Panc1 (cell line): Measurements from ENCODE around the gene FANCI. TPM values are rescaled to one million over a fixed set of nuclear protein-coding genes. Genes with fewer than 3 reads are reported as not detected.
A peak's percentile ranks its signal among the peaks of the same experiment; 100 is the strongest.

ENCODE experiments used
- ATAC-seq: fragments of 200-7000 bp; cut with Tn5 transposase; 2 replicates; pipeline ENCODE4 v1.9.1; 2020; ENCODE audit warnings: mild to moderate bottlenecking, moderate library complexity
- BruUV-seq: library from RNA; stranded (reverse); fragments of 400-500 nt; replicated peaks from 2 replicates; lab custom pipeline; 2021; lab: Mats Ljungman, UMichigan
- CTCF ChIA-PET: fragments of 300-600 bp; sonication (Branson Sonifier 250); formaldehyde crosslinking; loops from one replicate; lab custom pipeline; 2022; ENCODE audit warnings: antibody characterized with exemption; lab: Charles Lee
- POLR2A ChIA-PET: fragments of 300-600 bp; sonication (Branson Sonifier 250); formaldehyde crosslinking; loops from one replicate; lab custom pipeline; 2022; ENCODE audit warnings: antibody characterized with exemption; lab: Charles Lee
- DNase-seq: peaks from one replicate; pipeline ENCODE4 v3.0.0-alpha.2; 2010; ENCODE audit warnings: low read depth, low spot score
- H3K27ac ChIP-seq: 2 replicates; pipeline ENCODE4 v1.5.1; 2011; ENCODE audit warnings: mild to moderate bottlenecking, low read length, inconsistent platforms
- H3K27me3 ChIP-seq: fragments of 200-500 bp; sonication (Bioruptor generic); 2 replicates; pipeline ENCODE4 v1.6.0; 2014; ENCODE audit warnings: low read length, inconsistent platforms; ENCODE audit not compliant: control insufficient read depth, insufficient read depth
- H3K36me3 ChIP-seq: fragments of 200-500 bp; sonication (Bioruptor generic); 2 replicates; pipeline ENCODE4 v1.5.1; 2014; ENCODE audit warnings: inconsistent platforms, mild to moderate bottlenecking, low read length, moderate library complexity; ENCODE audit not compliant: control insufficient read depth, insufficient read depth
- H3K4me1 ChIP-seq: 2 replicates; pipeline ENCODE4 v1.5.1; 2011; ENCODE audit warnings: inconsistent platforms, mild to moderate bottlenecking, low read length, moderate library complexity; ENCODE audit not compliant: control insufficient read depth, insufficient read depth
- H3K4me3 ChIP-seq, 2 experiments: 2 replicates each; pipeline ENCODE4 v1.5.1; 2011 to 2012; ENCODE audit warnings: low read depth in 2 of 2, low read length in 2 of 2, mild to moderate bottlenecking in 2 of 2, inconsistent platforms in 1 of 2, moderate library complexity in 1 of 2
- H3K9me3 ChIP-seq: fragments of 200-500 bp; sonication (Bioruptor generic); 2 replicates; pipeline ENCODE4 v1.5.1; 2014; ENCODE audit warnings: low read depth, mild to moderate bottlenecking, inconsistent platforms, low read length, moderate library complexity; ENCODE audit not compliant: control insufficient read depth, insufficient read depth
- POLR2AphosphoS5 ChIP-seq: IDR thresholded peaks from 2 replicates; pipeline ENCODE4 v1.6.1; 2012; ENCODE audit warnings: mild to moderate bottlenecking, low read depth, low read length, moderate library complexity
- SIN3A ChIP-seq: IDR thresholded peaks from 2 replicates; pipeline ENCODE4 v1.6.1; 2012; ENCODE audit warnings: low read depth, mild to moderate bottlenecking, low read length, moderate library complexity, borderline replicate concordance; ENCODE audit not compliant: insufficient read depth
- TCF7L2 ChIP-seq: IDR thresholded peaks from 2 replicates; pipeline ENCODE4 v1.6.1; 2011; ENCODE audit warnings: mild to moderate bottlenecking, low read depth, low read length, inconsistent platforms
- in situ Hi-C: cut with HindIII; loops from 2 replicates; pipeline ENCODE4 v1.10.0; 2016; ENCODE audit warnings: low sequenced_read_pairs, low pct_unique_long_range_greater_than_20kb
- intact Hi-C: fragments of 100-400 bp; cut with micrococcal nuclease; formaldehyde crosslinking; loops from one replicate; pipeline ENCODE4 v1.10.0; 2022; ENCODE audit not compliant: unreplicated experiment
- total RNA-seq: library from RNA; stranded (reverse); gene quantifications from one replicate; pipeline ENCODE4 v1.2.1, GENCODE V29; 2021; ENCODE audit not compliant: unreplicated experiment
- TF ChIP-seq, protein P1 (sequence below): fragments of 450-650 bp; IDR thresholded peaks from 2 replicates; pipeline ENCODE4 v1.5.1; 2017; ENCODE audit warnings: mild to moderate bottlenecking
- TF ChIP-seq, protein P2 (sequence below), 2 experiments: IDR thresholded peaks; 2 replicates each; pipeline ENCODE4 v1.6.1; 2011 to 2012; ENCODE audit warnings: low read depth in 2 of 2, control low read depth in 1 of 2, low read length in 1 of 2, mild to moderate bottlenecking in 1 of 2, moderate library complexity in 1 of 2; ENCODE audit not compliant: insufficient read depth in 1 of 2

FANCI gene
- total RNA-seq, 1 experiment from 2014 or later: 96.2 TPM

DNA sequence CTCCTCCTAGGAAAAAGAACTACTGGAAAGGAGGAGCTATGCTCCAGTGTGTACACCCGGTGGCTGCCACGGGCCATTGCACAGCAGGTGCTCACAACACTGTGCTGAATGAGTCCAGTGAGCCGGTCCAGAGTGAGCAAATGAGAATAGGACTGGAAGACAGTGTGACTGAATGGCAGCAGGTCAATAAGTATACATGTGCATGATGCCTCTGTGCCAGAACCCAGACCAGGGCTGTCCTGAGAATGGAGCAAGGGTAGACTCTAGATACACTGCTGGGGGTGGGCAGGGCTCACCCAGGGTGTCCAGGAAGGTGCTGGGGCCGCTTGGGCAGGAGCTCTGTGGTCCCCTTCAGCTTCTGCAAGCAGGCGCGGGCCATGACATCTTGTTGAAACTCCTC is 82.5 kb downstream of the FANCI start:
- POLR2A ChIA-PET: no interaction called here
- no peak for DNase-seq
- no peak overlapping the region for H3K27ac ChIP-seq
- no peak overlapping the region for H3K4me3 ChIP-seq
- H3K27me3 ChIP-seq: no peaks in the 10 kb centered on the region
- in situ Hi-C loops (no loop called here), intact Hi-C loops (no loop called here)
- CTCF ChIA-PET: no interaction called here
- ATAC-seq: peak; percentile 27; the same call in 1 of the 2 replicates
- TF ChIP-seq, protein P1, sequence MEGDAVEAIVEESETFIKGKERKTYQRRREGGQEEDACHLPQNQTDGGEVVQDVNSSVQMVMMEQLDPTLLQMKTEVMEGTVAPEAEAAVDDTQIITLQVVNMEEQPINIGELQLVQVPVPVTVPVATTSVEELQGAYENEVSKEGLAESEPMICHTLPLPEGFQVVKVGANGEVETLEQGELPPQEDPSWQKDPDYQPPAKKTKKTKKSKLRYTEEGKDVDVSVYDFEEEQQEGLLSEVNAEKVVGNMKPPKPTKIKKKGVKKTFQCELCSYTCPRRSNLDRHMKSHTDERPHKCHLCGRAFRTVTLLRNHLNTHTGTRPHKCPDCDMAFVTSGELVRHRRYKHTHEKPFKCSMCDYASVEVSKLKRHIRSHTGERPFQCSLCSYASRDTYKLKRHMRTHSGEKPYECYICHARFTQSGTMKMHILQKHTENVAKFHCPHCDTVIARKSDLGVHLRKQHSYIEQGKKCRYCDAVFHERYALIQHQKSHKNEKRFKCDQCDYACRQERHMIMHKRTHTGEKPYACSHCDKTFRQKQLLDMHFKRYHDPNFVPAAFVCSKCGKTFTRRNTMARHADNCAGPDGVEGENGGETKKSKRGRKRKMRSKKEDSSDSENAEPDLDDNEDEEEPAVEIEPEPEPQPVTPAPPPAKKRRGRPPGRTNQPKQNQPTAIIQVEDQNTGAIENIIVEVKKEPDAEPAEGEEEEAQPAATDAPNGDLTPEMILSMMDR: no peak
- H3K9me3 ChIP-seq: no peaks in the 10 kb centered on the region
- peaks cover 43% of the 10 kb centered on the region for H3K36me3 ChIP-seq
- peaks cover 4% of the 10 kb centered on the region; the same call in 1 of the 2 replicates for H3K4me1 ChIP-seq
- BruUV-seq: no TSS peak

DNA sequence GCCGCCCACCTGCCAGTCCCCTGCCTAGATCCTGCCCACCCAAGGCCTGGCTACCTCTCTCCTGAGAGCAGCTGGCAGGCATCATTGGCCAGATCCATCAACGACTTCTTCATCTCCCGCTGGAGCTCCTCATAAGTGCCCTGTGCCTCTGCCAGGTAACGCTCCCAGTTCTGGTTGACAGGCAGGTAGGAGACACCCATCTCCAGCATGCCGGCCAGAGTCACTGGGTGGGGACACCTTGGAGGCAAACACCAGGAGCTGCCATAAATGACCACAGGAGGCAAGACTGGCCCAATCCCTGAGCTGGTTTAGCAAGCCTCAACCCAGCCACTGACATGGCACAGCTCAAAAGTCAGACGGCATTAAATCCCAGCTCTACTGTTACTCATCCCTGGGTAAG is 83.3 kb downstream of the FANCI start:
- Histone ChIP-seq H3K4me3 (no peak overlapping the region), H3K27me3 (no peaks in the 10 kb centered on the region), H3K9me3 (no peaks in the 10 kb centered on the region), H3K4me1 (peaks cover 12% of the 10 kb centered on the region), H3K36me3 (peaks cover 49% of the 10 kb centered on the region), H3K27ac (no peak overlapping the region)
- DNase-seq (no peak), ATAC-seq (no peak)
- intact Hi-C loops: no loop called here
- no TSS peak for BruUV-seq
- POLR2A ChIA-PET: no interaction called here
- CTCF ChIA-PET: no interaction called here
- in situ Hi-C loops: no loop called here
- TF ChIP-seq, protein P1: no peak
- TF ChIP-seq POLR2AphosphoS5 (no peak), SIN3A (no peak), TCF7L2 (no peak)
- TF ChIP-seq, protein P2, sequence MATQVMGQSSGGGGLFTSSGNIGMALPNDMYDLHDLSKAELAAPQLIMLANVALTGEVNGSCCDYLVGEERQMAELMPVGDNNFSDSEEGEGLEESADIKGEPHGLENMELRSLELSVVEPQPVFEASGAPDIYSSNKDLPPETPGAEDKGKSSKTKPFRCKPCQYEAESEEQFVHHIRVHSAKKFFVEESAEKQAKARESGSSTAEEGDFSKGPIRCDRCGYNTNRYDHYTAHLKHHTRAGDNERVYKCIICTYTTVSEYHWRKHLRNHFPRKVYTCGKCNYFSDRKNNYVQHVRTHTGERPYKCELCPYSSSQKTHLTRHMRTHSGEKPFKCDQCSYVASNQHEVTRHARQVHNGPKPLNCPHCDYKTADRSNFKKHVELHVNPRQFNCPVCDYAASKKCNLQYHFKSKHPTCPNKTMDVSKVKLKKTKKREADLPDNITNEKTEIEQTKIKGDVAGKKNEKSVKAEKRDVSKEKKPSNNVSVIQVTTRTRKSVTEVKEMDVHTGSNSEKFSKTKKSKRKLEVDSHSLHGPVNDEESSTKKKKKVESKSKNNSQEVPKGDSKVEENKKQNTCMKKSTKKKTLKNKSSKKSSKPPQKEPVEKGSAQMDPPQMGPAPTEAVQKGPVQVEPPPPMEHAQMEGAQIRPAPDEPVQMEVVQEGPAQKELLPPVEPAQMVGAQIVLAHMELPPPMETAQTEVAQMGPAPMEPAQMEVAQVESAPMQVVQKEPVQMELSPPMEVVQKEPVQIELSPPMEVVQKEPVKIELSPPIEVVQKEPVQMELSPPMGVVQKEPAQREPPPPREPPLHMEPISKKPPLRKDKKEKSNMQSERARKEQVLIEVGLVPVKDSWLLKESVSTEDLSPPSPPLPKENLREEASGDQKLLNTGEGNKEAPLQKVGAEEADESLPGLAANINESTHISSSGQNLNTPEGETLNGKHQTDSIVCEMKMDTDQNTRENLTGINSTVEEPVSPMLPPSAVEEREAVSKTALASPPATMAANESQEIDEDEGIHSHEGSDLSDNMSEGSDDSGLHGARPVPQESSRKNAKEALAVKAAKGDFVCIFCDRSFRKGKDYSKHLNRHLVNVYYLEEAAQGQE (IDR thresholded peaks at IDR 0.05; ENCODE audit: insufficient read depth in 1 of 2, low read depth in 2 of 2, low read length in 1 of 2): no peak
